ENCODE results near the gene RASA3. TPM values are rescaled to one million over a fixed set of nuclear protein-coding genes. Genes with fewer than 3 reads are reported as not detected.
A peak's percentile ranks its signal among the peaks of the same experiment; 100 is the strongest.

Gene RASA3
- total and polyA plus RNA-seq, 10 of the 15 experiments (the other 5 are each of a cell fraction or from before 2014, with no cell fraction given) = 0.79 to 33.9 (median 17.6) TPM

DNA sequence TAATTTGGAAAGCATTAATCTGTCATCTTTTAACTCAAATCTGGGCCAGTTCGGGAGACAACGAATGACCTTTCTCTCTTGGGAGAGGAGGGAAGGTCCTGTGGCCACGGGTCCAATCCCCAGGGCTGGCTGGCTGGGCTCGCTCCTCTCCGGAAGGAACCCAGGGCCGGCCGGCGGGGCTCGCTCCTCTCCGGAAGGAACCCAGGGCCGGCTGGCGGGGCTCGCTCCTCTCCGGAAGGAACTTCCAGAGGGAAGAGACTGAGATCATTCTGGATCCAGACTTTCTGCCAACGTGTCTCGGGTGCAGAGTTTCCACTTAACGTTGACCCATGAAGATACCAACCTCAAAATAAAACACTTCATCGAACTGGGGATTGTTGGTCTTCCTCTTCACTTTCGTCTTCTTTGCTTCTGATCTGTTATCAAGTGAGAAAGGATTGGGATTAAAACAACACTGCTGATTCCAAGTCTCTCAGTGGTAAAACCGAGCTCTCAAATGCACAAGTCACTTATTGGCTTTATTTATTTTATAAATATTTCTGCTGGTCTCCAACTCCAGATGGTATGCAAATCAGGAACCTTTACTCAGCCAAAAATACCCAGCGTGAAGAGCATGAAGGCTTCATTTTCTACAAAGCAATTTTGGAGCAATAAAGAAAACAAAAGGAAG lies 105.2 kb downstream of the RASA3 start (continued):
- TF ChIP-seq, protein P1, sequence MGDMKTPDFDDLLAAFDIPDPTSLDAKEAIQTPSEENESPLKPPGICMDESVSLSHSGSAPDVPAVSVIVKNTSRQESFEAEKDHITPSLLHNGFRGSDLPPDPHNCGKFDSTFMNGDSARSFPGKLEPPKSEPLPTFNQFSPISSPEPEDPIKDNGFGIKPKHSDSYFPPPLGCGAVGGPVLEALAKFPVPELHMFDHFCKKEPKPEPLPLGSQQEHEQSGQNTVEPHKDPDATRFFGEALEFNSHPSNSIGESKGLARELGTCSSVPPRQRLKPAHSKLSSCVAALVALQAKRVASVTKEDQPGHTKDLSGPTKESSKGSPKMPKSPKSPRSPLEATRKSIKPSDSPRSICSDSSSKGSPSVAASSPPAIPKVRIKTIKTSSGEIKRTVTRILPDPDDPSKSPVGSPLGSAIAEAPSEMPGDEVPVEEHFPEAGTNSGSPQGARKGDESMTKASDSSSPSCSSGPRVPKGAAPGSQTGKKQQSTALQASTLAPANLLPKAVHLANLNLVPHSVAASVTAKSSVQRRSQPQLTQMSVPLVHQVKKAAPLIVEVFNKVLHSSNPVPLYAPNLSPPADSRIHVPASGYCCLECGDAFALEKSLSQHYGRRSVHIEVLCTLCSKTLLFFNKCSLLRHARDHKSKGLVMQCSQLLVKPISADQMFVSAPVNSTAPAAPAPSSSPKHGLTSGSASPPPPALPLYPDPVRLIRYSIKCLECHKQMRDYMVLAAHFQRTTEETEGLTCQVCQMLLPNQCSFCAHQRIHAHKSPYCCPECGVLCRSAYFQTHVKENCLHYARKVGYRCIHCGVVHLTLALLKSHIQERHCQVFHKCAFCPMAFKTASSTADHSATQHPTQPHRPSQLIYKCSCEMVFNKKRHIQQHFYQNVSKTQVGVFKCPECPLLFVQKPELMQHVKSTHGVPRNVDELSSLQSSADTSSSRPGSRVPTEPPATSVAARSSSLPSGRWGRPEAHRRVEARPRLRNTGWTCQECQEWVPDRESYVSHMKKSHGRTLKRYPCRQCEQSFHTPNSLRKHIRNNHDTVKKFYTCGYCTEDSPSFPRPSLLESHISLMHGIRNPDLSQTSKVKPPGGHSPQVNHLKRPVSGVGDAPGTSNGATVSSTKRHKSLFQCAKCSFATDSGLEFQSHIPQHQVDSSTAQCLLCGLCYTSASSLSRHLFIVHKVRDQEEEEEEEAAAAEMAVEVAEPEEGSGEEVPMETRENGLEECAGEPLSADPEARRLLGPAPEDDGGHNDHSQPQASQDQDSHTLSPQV (IDR thresholded peaks at IDR 0.05) = no peak
- TF ChIP-seq, protein P2, sequence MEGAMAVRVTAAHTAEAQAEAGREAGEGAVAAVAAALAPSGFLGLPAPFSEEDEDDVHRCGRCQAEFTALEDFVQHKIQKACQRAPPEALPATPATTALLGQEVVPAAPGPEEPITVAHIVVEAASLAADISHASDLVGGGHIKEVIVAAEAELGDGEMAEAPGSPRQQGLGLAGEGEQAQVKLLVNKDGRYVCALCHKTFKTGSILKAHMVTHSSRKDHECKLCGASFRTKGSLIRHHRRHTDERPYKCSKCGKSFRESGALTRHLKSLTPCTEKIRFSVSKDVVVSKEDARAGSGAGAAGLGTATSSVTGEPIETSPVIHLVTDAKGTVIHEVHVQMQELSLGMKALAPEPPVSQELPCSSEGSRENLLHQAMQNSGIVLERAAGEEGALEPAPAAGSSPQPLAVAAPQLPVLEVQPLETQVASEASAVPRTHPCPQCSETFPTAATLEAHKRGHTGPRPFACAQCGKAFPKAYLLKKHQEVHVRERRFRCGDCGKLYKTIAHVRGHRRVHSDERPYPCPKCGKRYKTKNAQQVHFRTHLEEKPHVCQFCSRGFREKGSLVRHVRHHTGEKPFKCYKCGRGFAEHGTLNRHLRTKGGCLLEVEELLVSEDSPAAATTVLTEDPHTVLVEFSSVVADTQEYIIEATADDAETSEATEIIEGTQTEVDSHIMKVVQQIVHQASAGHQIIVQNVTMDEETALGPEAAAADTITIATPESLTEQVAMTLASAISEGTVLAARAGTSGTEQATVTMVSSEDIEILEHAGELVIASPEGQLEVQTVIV (IDR thresholded peaks at IDR 0.05; ENCODE audit: borderline replicate concordance, partially characterized antibody) = no peak
- no peak for TF ChIP-seq ZNF274 (IDR thresholded peaks at IDR 0.05; ENCODE audit: insufficient read depth, insufficient read length)

DNA sequence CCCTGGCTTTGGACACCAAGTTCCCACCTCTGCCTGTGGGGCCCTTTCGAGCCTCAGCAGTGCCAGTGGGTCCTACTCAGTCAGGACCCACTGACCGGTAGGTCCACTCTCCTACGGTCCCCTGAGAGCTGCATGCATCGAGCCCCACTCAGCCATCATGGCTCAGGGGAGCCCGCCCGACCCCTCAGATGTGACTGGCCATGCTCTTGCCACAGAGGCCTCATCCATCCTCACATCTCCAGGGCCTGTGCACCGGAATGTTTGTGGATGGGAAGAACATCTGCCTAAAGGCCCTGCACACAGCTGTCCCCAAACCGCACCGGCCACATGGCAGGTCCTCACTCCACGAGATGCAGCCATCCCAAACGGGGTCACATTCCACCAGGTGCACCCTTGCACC lies 105.9 kb downstream of the RASA3 start:
- CTCF ChIA-PET = no interaction called here
- H3K36me3 ChIP-seq (ENCODE audit: control insufficient read depth in 2 of 2, insufficient read depth in 2 of 2, low read length in 1 of 2) = peaks cover 8 to 32% of the 10 kb centered on the region in 2 experiments
- DNase-seq (ENCODE audit: low read depth, low spot score) (no peak), FAIRE-seq (no peak), ATAC-seq (no peak)
- TF ChIP-seq POLR2A (IDR thresholded peaks at IDR 0.05; ENCODE audit: low read depth, low read length) (no peak), KAT2A (conservative IDR thresholded peaks at IDR 0.05; ENCODE audit: control insufficient read depth, low read depth, low read length) (no peak), MYC (IDR thresholded peaks at IDR 0.05; ENCODE audit: insufficient read depth, insufficient read length, insufficient replicate concordance, low read length, severe bottlenecking) (no peak)
- H3K79me2 ChIP-seq (ENCODE audit: control insufficient read depth, insufficient read depth, low read length) = no peaks in the 10 kb centered on the region; the same call in 1 of the 2 replicates
- TSS peak; percentile 62 for BruUV-seq (replicated peaks)
- H4K20me1 ChIP-seq (ENCODE audit: control insufficient read depth, insufficient read depth) = no peaks in the 10 kb centered on the region
- in situ Hi-C loops (cut with MboI) (no loop called here), intact Hi-C loops (cut with micrococcal nuclease; ENCODE audit: unreplicated experiment) (no loop called here)
- no peak overlapping the region for H2AFZ ChIP-seq (ENCODE audit: control insufficient read depth, low read depth, low read length)
- RAD21 ChIA-PET (ENCODE audit: unreplicated experiment) = no interaction called here
- POLR2A ChIA-PET = no interaction called here
- no peak overlapping the region for H3K27ac ChIP-seq (ENCODE audit: control insufficient read depth, insufficient read depth)
- H3K9ac ChIP-seq (ENCODE audit: control insufficient read depth, insufficient read depth, low read length) = no peak overlapping the region
- H3K27me3 ChIP-seq (replicated peaks in 1 of 2; ENCODE audit: control insufficient read depth in 2 of 2, insufficient read depth in 2 of 2, low read length in 1 of 2) = no peaks in the 10 kb centered on the region
- H3K4me1 ChIP-seq (ENCODE audit: control insufficient read depth, insufficient read depth, low read length) = peaks cover 40% of the 10 kb centered on the region
- WGBS (ENCODE audit: insufficient coverage, insufficient replicate concordance, low lambda C conversion rate, missing lambda C conversion rate) = 97% methylated on average over 11 of the region's 11 CpGs
- SMC1A ChIA-PET (ENCODE audit: uncharacterized antibody, unreplicated experiment) = no interaction called here
- H3K9me3 ChIP-seq (replicated peaks; ENCODE audit: control insufficient read depth, insufficient read depth, low read length) = no peaks in the 10 kb centered on the region; the same call in 2 of the 3 replicates
- H3K4me2 ChIP-seq (ENCODE audit: control insufficient read depth, insufficient read depth) = no peak overlapping the region
- no peak overlapping the region for H3K4me3 ChIP-seq

Data from GM12878 (cell line).